Esophagus squamous epithelium (tissue), 4 donors: ENCODE measurements around the gene ACTR1B.

Experiments
- POLR2A ChIP-seq, 4 donors: fragments of 450-650 bp; IDR thresholded peaks; one replicate each; pipeline ENCODE4 v1.6.1; 2017; ENCODE audit warnings: antibody characterized with exemption in 4 of 4, mild to moderate bottlenecking in 4 of 4, moderate library complexity in 3 of 4
- TF ChIP-seq, protein P1 (sequence below), 6 experiments: fragments of 450-650 bp in 4 of 6; fragments of 200-600 bp in 2 of 6; sonication (generic) in 2 of 6; IDR thresholded peaks; one replicate each; pipeline ENCODE4 v1.5.1; 2016 to 2019; ENCODE audit warnings: antibody characterized with exemption in 6 of 6, mild to moderate bottlenecking in 4 of 6, moderate library complexity in 4 of 6

GRCh38 chr2:97707362-97708047, 43.7 kb upstream of the ACTR1B start:
- TF ChIP-seq, protein P1, sequence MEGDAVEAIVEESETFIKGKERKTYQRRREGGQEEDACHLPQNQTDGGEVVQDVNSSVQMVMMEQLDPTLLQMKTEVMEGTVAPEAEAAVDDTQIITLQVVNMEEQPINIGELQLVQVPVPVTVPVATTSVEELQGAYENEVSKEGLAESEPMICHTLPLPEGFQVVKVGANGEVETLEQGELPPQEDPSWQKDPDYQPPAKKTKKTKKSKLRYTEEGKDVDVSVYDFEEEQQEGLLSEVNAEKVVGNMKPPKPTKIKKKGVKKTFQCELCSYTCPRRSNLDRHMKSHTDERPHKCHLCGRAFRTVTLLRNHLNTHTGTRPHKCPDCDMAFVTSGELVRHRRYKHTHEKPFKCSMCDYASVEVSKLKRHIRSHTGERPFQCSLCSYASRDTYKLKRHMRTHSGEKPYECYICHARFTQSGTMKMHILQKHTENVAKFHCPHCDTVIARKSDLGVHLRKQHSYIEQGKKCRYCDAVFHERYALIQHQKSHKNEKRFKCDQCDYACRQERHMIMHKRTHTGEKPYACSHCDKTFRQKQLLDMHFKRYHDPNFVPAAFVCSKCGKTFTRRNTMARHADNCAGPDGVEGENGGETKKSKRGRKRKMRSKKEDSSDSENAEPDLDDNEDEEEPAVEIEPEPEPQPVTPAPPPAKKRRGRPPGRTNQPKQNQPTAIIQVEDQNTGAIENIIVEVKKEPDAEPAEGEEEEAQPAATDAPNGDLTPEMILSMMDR (IDR thresholded peaks at IDR 0.05): no peak
- no peak for TF ChIP-seq POLR2A (IDR thresholded peaks at IDR 0.05)
